Measurements from ENCODE around the gene TRPV4.
"Not testable (repeated sequence)": the region's sequence is repeated elsewhere in the genome, so short reads cannot be mapped to it uniquely, and the experiment has no call there.

Gene TRPV4

GRCh38 chr12:109858764-109859163 is 25.6 kb upstream of the TRPV4 start:
- DNase-seq: no peak

- DNase-seq: no peak
These were observed 24.5 kb upstream of the TRPV4 start for GRCh38 chr12:109857715-109858114.

- DNase-seq: no peak
These were observed 22.2 kb upstream of the TRPV4 start for GRCh38 chr12:109855377-109855776.

GRCh38 chr12:109850518-109850917 is 17.3 kb upstream of the TRPV4 start:
- not testable (repeated sequence) for DNase-seq

- no peak for DNase-seq
These were observed 14.0 kb upstream of the TRPV4 start for GRCh38 chr12:109847142-109847735.

- DNase-seq: no peak
These were observed 12.6 kb upstream of the TRPV4 start for GRCh38 chr12:109845824-109846205.

GRCh38 chr12:109844983-109845823 is 12.0 kb upstream of the TRPV4 start:
- DNase-seq: peak; percentile 74

GRCh38 chr12:109844091-109844490 is 10.9 kb upstream of the TRPV4 start:
- DNase-seq: no peak

- no peak for DNase-seq
These were observed 8.8 kb upstream of the TRPV4 start for GRCh38 chr12:109842021-109842420.

- DNase-seq: no peak
These were observed 8.2 kb upstream of the TRPV4 start for GRCh38 chr12:109841356-109841755.

- DNase-seq: no peak
These were observed 7.3 kb upstream of the TRPV4 start for GRCh38 chr12:109840305-109841074.

- DNase-seq: no peak
These were observed 6.2 kb upstream of the TRPV4 start for GRCh38 chr12:109839444-109839843.

- no peak for DNase-seq
These were observed 3.7 kb upstream of the TRPV4 start for GRCh38 chr12:109836916-109837315.

- DNase-seq: no peak
These were observed 2.6 kb upstream of the TRPV4 start for GRCh38 chr12:109835827-109836226.

GRCh38 chr12:109832541-109833306 is 474 bp downstream of the TRPV4 start:
- DNase-seq: no peak

- DNase-seq: no peak
These were observed 1.3 kb downstream of the TRPV4 start for GRCh38 chr12:109831929-109832328.

GRCh38 chr12:109831365-109831764 is 1.8 kb downstream of the TRPV4 start:
- DNase-seq: no peak

- no peak for DNase-seq
These were observed 2.5 kb downstream of the TRPV4 start for GRCh38 chr12:109830718-109831117.

- DNase-seq: no peak
These were observed 2.9 kb downstream of the TRPV4 start for GRCh38 chr12:109830267-109830666.

- DNase-seq: no peak
These were observed 3.5 kb downstream of the TRPV4 start for GRCh38 chr12:109829667-109830066.

GRCh38 chr12:109828754-109829511 is 4.3 kb downstream of the TRPV4 start:
- DNase-seq: no peak
